Stimulated activated CD8-positive, alpha-beta memory T cell treated with anti-CD3 and anti-CD28 coated beads, Interleukin-15, amount 100 ng/mL, for 24 hours (primary cell): ENCODE results near the gene ARL6IP4.

Source experiments
- DNase-seq: peaks from one replicate; pipeline ENCODE4 v3.0.0-alpha.2; 2020; ENCODE audit warnings: low read depth

The ARL6IP4 gene

GRCh38 chr12:122959566-122960192 is 20.8 kb upstream of the ARL6IP4 start:
- no peak for DNase-seq

DNA sequence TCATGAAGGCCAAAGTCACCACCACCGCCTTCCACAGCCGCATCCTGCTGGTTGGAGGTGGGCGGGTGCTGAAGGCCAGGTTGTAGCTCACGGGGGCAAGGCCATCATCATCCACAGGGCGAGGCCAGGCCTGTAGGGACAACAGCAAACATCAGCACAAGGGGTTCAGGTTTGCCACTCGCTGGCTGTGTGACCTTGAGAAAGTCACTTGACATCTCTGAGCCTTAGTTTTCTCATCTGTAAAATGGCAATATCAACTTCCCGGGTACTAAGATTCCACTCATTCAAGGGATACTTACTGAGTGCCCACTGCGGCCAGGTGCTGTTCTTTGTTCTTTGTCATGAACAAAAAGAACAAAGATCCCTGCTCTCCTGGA is 20.3 kb upstream of the ARL6IP4 start:
- DNase-seq: no peak

DNA sequence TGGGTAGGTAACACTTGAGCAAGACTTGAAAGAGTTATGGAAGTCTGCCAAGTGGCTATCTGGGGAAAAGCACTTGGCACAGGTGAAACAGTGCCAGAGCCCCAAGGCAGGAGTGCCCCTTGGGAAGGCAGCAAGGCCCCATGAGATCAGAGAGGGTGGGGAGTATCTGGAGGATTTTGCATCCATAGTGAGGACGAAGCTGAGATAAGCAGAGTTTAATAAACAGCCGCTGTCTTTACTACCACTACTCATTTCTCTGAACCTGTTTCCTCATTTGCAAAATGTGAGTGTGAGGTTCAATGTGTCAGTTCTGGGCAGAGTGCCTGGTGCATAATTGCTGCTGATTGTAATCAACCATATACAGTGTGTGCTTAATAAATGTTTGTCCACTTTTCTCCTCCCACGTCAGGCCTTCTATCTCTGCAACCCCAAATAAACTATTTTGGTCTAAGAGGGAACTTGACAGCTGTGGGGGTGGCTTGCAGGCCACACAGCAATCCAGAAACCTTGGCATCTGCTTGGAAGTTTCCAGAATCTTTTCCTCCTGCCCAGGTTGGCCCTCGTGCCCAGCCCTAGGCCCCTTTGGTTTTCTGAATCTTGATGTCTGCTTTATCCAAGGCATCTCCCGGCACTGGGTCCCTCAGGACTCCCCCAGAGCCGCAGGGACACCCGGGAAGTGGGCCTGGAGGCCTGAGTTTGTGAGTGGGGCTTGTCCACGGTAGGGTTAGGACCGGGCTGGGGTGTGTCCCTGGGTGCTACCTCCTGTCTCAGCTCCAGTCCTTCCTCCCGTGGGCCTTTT is 18.8 kb upstream of the ARL6IP4 start:
- no peak for DNase-seq

GRCh38 chr12:122963941-122964265 is 16.6 kb upstream of the ARL6IP4 start:
- DNase-seq: no peak

- DNase-seq: no peak
These were observed 15.8 kb upstream of the ARL6IP4 start for GRCh38 chr12:122964439-122965257.

GRCh38 chr12:122965321-122965751 is 15.1 kb upstream of the ARL6IP4 start:
- no peak for DNase-seq

- peak; percentile 88 for DNase-seq
These were observed 14.4 kb upstream of the ARL6IP4 start, which contains the start of gene ABCB9 for GRCh38 chr12:122965851-122966742. ABCB9 (minus strand) TSS chr12:122966463; CDS start chr12:122960235, 6,228 bp downstream.

- DNase-seq: no peak
These were observed 13.5 kb upstream of the ARL6IP4 start for GRCh38 chr12:122966743-122967550.

DNA sequence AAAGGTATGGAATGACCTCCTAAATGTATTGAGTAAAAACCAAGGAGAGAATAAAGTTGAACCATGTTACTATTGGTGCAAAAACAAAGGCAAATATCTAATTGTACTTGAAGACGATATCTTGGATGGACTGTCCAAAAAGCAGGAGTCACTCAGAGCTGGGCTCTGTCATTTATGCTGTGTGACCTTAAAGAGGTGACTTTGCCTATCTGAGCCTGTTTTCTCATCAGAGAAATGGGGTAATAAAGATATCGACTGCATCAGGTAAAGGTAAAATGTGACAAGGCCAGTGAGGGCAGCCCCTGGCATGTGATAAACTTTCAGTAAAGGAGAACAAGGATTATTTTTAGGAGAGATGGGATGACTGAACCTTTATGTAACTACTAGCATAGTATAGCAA is 12.4 kb upstream of the ARL6IP4 start:
- no peak for DNase-seq

GRCh38 chr12:122969676-122970075 is 10.8 kb upstream of the ARL6IP4 start:
- no peak for DNase-seq

GRCh38 chr12:122974274-122974891 is 6.1 kb upstream of the ARL6IP4 start:
- peak; percentile 96 for DNase-seq

DNA sequence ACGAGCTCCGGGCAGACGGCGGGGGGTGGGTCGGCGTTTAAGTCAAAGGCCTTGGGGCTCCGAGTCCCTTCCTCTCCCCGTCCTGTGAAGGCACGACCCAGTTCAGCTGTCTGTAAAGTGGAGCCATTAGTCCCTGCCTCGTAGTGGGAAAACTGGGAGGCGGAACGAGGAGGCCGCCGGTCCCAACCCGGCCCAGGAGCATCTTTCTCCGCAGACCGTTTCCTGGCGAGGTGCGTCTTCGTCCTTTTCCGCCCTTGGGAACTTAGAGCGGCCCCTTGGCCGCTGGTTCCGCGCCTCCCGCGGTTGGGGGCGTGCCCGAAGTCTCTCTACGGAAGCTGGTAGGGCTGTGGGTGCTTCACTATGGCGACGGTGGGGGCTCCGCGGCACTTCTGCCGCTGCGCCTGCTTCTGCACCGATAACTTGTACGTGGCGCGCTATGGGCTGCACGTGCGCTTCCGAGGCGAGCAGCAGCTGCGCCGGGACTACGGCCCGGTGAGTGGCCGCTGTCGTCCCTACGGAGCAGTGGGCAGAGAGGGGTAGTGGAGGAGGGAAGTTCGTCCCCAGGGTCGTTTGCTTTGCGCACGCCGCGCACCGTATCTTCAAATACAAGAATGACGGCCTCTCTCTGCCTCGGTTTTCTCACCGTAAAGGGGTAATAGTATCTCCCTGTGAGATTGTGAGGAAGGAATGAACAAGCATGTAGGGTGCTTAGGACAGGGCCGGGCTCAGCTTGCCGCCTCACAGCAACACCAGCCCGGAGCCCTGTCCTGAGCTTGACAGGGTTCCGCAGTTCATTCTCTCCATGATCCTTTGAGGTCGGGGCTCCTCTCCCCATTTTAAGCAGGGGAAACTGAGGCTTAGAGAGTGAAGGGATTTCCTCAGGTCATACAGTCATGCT is 5.3 kb upstream of the ARL6IP4 start, which contains the start of gene OGFOD2:
OGFOD2 (plus strand) TSS at position 353 of the 898 bp plus-strand sequence; CDS start at position 361, 8 bp downstream.
- peak; percentile 80 for DNase-seq

GRCh38 chr12:122975790-122976647 is 4.5 kb upstream of the ARL6IP4 start:
- DNase-seq: no peak

- no peak for DNase-seq
These were observed 3.9 kb upstream of the ARL6IP4 start for GRCh38 chr12:122976648-122976975.

DNA sequence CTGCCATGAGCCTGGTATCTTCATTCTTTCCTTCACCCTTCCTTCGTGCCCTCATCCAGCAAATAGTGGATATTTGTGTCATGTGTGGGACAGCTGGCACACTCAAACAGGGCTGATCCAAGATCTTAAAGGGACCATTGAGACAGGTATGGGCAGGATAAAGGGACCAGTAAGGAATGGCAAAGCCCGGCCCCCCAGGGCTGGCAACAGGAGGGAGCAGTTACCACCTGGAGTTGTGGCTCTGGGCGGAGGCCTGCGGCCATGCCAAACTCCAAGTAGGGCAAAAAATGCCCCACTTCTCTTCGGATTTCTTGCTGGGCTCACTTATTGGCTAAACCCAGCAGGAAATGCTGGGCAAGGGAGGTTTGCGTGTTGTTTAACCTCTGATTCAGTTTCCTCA is 3.3 kb upstream of the ARL6IP4 start:
- no peak for DNase-seq

DNA sequence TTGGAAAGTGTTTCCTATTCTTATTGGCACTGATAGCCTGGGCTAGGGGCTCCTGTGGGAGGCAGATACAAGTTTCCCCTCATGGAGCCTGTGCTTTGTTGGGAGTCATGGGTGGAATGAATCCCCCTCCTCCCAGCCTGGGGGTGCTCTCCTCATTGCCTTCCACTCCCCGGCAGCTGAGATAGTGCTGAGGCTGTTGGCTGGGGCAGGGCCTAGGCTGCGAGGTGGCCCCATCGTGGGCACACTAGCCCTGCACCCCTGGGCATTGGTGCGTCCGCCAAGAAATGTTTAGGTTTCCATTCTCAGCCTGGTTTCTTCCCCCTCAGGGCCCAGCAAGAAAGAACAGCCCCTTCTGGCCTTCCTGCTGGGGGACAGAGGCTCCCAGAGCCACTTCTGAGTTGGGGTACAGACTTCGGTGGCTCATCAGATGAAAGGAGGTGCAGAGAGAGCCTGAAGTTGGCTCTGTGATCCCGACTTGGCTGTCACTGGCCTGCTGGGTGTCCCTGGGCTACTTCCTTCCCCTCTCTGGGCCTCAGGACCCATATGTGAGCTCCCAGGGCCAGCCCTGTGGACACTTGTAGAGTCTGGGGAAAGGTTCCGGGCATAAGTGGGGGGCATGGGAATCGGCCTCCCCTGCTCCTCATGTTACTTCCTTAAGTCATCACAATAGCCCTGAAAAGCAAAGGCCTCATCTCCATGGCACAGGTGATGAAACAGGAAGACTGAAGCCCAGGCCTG is 2.7 kb upstream of the ARL6IP4 start:
- no peak for DNase-seq

GRCh38 chr12:122978507-122978955 is 1.9 kb upstream of the ARL6IP4 start:
- no peak for DNase-seq
